ENCODE measurements around the gene SLC24A3. TPM values are rescaled to one million over a fixed set of nuclear protein-coding genes. Genes with fewer than 3 reads are reported as not detected.

The SLC24A3 gene
- total and polyA plus RNA-seq, 2 experiments from 2014 or later = 0.81 to 2.5 TPM

DNA sequence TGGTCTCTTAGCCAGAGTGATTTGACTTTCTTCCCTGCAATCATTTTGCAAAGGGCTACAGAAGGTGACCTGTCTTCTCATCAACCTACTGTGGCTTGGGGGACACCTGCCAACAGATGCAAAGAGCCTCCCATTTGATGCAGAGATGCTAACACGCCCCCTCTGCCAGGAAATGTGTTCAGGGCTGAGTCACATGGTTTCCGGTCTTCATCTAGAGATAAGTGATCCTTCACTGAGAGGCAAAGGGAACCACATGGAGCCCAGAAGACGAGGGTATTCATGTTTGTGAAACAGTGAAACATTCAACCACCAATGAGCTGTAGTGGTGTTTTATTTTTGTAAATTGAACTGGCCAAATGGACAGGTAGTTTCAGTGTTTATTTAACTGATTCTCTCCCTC is 436.6 kb downstream of the SLC24A3 start:
- no peaks in the 10 kb centered on the region for H3F3A ChIP-seq (replicated peaks; ENCODE audit: low read depth)
- H3K36me3 Mint-ChIP-seq (ENCODE audit: low read depth) = no peaks in the 10 kb centered on the region; the same call in 2 of the 3 replicates
- DNase-seq (ENCODE audit: low spot score) (no peak), ATAC-seq (no peak)
- TF ChIP-seq NANOG (IDR thresholded peaks at IDR 0.05; ENCODE audit: borderline replicate concordance) = no peak
- TF ChIP-seq ZNF331 (CRISPR knock-in tag; IDR thresholded peaks at IDR 0.05; ENCODE audit: low read depth) = no peak
- TF ChIP-seq, protein P1, sequence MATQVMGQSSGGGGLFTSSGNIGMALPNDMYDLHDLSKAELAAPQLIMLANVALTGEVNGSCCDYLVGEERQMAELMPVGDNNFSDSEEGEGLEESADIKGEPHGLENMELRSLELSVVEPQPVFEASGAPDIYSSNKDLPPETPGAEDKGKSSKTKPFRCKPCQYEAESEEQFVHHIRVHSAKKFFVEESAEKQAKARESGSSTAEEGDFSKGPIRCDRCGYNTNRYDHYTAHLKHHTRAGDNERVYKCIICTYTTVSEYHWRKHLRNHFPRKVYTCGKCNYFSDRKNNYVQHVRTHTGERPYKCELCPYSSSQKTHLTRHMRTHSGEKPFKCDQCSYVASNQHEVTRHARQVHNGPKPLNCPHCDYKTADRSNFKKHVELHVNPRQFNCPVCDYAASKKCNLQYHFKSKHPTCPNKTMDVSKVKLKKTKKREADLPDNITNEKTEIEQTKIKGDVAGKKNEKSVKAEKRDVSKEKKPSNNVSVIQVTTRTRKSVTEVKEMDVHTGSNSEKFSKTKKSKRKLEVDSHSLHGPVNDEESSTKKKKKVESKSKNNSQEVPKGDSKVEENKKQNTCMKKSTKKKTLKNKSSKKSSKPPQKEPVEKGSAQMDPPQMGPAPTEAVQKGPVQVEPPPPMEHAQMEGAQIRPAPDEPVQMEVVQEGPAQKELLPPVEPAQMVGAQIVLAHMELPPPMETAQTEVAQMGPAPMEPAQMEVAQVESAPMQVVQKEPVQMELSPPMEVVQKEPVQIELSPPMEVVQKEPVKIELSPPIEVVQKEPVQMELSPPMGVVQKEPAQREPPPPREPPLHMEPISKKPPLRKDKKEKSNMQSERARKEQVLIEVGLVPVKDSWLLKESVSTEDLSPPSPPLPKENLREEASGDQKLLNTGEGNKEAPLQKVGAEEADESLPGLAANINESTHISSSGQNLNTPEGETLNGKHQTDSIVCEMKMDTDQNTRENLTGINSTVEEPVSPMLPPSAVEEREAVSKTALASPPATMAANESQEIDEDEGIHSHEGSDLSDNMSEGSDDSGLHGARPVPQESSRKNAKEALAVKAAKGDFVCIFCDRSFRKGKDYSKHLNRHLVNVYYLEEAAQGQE (IDR thresholded peaks at IDR 0.05; ENCODE audit: unreplicated experiment) = no peak
- no peak for TF ChIP-seq ZNF114 (CRISPR knock-in tag; IDR thresholded peaks at IDR 0.05)
- TF ChIP-seq, protein P2, sequence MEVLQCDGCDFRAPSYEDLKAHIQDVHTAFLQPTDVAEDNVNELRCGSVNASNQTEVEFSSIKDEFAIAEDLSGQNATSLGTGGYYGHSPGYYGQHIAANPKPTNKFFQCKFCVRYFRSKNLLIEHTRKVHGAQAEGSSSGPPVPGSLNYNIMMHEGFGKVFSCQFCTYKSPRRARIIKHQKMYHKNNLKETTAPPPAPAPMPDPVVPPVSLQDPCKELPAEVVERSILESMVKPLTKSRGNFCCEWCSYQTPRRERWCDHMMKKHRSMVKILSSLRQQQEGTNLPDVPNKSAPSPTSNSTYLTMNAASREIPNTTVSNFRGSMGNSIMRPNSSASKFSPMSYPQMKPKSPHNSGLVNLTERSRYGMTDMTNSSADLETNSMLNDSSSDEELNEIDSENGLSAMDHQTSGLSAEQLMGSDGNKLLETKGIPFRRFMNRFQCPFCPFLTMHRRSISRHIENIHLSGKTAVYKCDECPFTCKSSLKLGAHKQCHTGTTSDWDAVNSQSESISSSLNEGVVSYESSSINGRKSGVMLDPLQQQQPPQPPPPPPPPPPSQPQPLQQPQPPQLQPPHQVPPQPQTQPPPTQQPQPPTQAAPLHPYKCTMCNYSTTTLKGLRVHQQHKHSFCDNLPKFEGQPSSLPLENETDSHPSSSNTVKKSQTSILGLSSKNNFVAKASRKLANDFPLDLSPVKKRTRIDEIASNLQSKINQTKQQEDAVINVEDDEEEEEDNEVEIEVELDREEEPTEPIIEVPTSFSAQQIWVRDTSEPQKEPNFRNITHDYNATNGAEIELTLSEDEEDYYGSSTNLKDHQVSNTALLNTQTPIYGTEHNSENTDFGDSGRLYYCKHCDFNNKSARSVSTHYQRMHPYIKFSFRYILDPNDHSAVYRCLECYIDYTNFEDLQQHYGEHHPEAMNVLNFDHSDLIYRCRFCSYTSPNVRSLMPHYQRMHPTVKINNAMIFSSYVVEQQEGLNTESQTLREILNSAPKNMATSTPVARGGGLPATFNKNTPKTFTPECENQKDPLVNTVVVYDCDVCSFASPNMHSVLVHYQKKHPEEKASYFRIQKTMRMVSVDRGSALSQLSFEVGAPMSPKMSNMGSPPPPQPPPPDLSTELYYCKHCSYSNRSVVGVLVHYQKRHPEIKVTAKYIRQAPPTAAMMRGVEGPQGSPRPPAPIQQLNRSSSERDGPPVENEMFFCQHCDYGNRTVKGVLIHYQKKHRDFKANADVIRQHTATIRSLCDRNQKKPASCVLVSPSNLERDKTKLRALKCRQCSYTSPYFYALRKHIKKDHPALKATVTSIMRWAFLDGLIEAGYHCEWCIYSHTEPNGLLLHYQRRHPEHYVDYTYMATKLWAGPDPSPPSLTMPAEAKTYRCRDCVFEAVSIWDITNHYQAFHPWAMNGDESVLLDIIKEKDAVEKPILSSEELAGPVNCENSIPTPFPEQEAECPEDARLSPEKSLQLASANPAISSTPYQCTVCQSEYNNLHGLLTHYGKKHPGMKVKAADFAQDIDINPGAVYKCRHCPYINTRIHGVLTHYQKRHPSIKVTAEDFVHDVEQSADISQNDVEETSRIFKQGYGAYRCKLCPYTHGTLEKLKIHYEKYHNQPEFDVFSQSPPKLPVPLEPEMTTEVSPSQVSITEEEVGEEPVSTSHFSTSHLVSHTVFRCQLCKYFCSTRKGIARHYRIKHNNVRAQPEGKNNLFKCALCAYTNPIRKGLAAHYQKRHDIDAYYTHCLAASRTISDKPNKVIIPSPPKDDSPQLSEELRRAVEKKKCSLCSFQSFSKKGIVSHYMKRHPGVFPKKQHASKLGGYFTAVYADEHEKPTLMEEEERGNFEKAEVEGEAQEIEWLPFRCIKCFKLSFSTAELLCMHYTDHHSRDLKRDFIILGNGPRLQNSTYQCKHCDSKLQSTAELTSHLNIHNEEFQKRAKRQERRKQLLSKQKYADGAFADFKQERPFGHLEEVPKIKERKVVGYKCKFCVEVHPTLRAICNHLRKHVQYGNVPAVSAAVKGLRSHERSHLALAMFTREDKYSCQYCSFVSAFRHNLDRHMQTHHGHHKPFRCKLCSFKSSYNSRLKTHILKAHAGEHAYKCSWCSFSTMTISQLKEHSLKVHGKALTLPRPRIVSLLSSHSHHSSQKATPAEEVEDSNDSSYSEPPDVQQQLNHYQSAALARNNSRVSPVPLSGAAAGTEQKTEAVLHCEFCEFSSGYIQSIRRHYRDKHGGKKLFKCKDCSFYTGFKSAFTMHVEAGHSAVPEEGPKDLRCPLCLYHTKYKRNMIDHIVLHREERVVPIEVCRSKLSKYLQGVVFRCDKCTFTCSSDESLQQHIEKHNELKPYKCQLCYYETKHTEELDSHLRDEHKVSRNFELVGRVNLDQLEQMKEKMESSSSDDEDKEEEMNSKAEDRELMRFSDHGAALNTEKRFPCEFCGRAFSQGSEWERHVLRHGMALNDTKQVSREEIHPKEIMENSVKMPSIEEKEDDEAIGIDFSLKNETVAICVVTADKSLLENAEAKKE (CRISPR knock-in tag; IDR thresholded peaks at IDR 0.05) = no peak
- TF ChIP-seq, protein P3, sequence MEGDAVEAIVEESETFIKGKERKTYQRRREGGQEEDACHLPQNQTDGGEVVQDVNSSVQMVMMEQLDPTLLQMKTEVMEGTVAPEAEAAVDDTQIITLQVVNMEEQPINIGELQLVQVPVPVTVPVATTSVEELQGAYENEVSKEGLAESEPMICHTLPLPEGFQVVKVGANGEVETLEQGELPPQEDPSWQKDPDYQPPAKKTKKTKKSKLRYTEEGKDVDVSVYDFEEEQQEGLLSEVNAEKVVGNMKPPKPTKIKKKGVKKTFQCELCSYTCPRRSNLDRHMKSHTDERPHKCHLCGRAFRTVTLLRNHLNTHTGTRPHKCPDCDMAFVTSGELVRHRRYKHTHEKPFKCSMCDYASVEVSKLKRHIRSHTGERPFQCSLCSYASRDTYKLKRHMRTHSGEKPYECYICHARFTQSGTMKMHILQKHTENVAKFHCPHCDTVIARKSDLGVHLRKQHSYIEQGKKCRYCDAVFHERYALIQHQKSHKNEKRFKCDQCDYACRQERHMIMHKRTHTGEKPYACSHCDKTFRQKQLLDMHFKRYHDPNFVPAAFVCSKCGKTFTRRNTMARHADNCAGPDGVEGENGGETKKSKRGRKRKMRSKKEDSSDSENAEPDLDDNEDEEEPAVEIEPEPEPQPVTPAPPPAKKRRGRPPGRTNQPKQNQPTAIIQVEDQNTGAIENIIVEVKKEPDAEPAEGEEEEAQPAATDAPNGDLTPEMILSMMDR (conservative IDR thresholded peaks at IDR 0.05; ENCODE audit: low read depth in 2 of 2) = no peak
- no peak for TF ChIP-seq STAT1 (IDR thresholded peaks at IDR 0.05; ENCODE audit: unreplicated experiment)
- TF ChIP-seq CREB1 (CRISPR knock-in tag; IDR thresholded peaks at IDR 0.05; ENCODE audit: low read depth) = no peak
- TF ChIP-seq EZH2 (IDR thresholded peaks at IDR 0.05; ENCODE audit: low read depth, unreplicated experiment) = no peak
- TF ChIP-seq EZH2phosphoT487 (IDR thresholded peaks at IDR 0.05; ENCODE audit: unreplicated experiment) = no peak
- TF ChIP-seq JUNB (IDR thresholded peaks at IDR 0.05; ENCODE audit: unreplicated experiment) = no peak
- TF ChIP-seq, protein P4, sequence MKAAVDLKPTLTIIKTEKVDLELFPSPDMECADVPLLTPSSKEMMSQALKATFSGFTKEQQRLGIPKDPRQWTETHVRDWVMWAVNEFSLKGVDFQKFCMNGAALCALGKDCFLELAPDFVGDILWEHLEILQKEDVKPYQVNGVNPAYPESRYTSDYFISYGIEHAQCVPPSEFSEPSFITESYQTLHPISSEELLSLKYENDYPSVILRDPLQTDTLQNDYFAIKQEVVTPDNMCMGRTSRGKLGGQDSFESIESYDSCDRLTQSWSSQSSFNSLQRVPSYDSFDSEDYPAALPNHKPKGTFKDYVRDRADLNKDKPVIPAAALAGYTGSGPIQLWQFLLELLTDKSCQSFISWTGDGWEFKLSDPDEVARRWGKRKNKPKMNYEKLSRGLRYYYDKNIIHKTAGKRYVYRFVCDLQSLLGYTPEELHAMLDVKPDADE (IDR thresholded peaks at IDR 0.05) = no peak
- no peak overlapping the region for H3K27ac ChIP-seq (ENCODE audit: low read depth)
- no peak overlapping the region for H3K4me2 ChIP-seq
- H3K4me1 ChIP-seq (ENCODE audit: insufficient read depth) = no peaks in the 10 kb centered on the region
- H3K9me3 Mint-ChIP-seq = no peaks in the 10 kb centered on the region; the same call in 2 of the 3 replicates
- H3K4me1 Mint-ChIP-seq = peaks cover 13% of the 10 kb centered on the region
- H3K27me3 ChIP-seq (ENCODE audit: insufficient read depth) = no peaks in the 10 kb centered on the region
- no peaks in the 10 kb centered on the region for H3K36me3 ChIP-seq (ENCODE audit: insufficient read depth)
- no peaks in the 10 kb centered on the region for H3K79me2 ChIP-seq (replicated peaks; ENCODE audit: insufficient read depth)
- H2AFZ ChIP-seq = no peak overlapping the region
- H3K9me2 ChIP-seq (ENCODE audit: insufficient read depth) = no peaks in the 10 kb centered on the region
- no peak overlapping the region for H3K27ac Mint-ChIP-seq
- no peak overlapping the region for H3K4me3 ChIP-seq
- no peaks in the 10 kb centered on the region for H4K20me1 ChIP-seq (replicated peaks; ENCODE audit: insufficient read depth)
- H3K4me3 Mint-ChIP-seq = no peak overlapping the region
- H3K27me3 Mint-ChIP-seq (ENCODE audit: insufficient read depth, low read depth, poor library complexity) = peaks cover 2% of the 10 kb centered on the region
